ENCODE data around the gene EPS8L2.
"Not testable (repeated sequence)": the region's sequence is repeated elsewhere in the genome, so short reads cannot be mapped to it uniquely, and the experiment has no call there.

The EPS8L2 gene

DNA sequence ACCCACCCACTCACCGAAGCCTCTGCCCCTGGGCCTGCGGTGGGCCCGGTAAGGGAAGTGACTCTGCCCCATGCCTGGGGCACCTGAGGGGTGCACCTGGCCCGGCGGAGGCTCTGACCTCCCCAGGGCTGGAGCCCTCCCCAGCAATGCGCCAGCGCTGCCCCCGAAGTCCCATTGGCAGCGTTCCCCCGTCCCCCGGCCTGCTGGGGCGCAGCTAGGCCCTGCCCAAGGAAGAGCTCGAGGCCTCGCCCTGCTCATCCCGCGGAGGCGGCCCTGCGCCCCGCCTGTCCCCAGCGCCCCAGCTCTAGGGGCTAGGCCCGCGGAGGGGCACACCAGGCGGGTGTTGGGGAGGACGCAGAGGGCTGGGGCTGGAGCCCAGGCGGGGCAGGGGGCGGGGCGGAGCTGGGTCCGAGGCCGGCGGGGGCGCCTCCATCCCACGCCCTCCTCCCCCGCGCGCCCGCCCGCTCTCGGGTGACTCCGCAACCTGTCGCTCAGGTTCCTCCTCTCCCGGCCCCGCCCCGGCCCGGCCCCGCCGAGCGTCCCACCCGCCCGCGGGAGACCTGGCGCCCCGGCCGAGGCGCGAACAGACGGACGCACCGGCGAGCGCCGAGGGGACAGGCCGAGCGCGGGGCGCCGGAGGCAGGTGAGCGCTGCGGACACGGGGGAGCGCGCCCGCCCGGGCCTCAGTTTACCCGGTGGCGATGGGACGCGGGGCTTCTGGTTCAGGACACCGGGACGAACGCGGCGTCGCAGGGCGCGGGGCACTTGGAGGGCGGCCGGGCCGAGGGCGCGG, at the start of gene EPS8L2:
Gene EPS8L2 (plus strand): TSS at position 586 of the 793 bp plus-strand sequence. CDS start 3,177 bp downstream, outside the sequence.
- DNase-seq, result peak in 1 of 4 experiments; percentile 17

DNA sequence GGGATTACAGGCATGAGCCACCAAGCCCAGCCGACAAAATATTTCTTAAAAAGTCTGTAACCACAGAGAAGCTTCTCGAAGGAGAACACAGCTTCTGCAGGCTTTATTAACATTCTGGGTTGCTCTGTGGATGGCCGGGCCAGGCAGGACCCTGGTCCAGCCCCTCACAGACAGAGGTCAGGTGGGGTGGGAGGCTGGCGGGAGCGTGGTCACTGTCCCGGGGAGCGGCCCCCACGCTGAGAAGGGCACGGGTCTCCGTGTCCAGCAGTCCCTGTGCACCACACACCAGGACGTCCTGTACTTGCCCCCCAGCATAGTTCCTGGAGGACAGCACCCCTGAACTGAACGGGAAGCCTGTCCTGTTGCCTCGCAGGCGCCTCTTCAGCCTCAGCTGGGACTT, 49.6 kb upstream of the EPS8L2 start:
- no peak for DNase-seq

DNA sequence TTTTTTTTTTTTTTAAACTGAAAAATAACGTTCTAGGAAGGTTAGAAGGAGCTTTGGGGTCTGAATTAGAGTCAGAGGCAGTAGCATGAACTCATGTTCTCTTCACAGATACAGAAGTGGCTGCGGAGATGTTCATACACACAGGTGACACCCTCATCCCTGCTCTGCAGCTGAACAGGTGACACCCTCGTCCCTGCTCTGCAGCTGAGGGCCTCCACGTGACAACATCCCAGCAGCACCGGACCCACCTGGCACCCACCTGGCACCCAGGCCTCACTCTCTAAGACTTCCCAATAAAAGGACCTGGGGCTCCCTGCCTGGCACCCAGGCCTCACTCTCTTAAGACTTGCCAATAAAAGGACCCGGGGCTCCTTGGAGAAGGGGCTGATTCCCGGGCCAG, 49.2 kb upstream of the EPS8L2 start:
- no peak for DNase-seq

DNA sequence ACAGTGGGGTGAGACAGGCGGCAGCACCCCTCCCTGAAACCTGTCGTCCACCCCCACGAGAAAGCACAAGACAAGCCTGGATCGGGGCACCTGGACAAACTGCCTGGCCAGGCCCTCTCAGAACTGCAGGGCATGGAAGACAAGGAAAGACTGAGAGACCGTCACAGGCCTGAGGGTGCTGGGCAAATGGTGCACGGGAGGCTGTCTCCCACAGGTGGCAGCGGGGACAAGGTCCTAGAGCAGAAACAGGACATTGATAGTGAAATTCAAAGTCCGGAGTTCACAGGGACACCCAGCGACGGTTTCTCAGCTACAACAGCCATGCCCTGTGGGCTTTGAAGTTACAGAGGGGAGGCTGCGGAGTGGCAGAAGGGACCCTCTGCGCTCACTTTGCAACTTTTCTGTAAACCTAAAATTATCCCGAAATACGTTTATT, 48.3 kb upstream of the EPS8L2 start:
- no peak for DNase-seq

DNA sequence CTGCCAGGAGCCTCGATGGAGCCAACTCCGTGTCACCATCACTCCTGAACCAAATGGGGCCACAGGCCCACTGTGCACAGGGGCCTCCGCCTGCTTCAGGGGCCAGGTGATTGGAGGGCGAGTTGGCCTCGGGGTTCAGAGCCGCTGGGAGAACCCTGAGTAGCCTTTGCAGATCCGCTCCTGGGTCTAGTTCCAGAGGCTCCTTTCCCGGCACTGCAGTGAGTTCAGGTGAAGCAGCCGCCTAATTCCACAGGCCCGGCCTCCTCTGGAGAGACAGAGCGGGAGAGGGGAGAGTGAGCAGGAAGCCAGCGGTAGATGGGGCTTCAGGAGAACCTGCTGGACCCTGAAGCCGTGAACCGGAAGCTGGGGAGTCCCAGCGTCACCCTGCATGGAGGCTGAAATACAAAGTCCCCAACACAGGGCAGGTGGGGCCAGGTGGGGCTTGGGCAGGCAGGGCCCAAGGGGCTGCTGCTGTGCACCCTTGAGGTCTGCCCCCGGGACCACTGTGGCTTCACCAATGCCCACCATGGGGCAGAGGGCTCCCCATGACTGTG, 46.4 kb upstream of the EPS8L2 start:
- DNase-seq, result no peak

DNA sequence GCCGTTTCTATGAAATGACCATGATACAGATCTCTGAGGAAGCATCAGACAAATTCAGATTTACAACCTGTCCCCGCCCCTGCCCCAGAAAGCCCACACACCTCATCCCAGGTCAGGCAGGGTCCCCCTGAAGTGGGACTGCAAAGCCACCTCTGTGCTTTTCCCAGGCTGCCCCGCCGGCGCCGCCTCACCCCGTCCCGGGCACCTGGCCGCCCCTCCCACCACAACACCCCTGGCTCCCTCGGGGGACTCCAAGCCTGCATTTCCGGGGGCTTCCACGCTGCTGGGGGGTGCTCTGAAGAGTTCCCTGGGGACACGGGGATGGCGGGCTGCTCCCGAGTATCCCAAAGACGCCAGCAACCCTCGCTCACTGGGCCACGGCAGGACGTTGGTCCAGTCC, 45.8 kb upstream of the EPS8L2 start:
- DNase-seq, result no peak

DNA sequence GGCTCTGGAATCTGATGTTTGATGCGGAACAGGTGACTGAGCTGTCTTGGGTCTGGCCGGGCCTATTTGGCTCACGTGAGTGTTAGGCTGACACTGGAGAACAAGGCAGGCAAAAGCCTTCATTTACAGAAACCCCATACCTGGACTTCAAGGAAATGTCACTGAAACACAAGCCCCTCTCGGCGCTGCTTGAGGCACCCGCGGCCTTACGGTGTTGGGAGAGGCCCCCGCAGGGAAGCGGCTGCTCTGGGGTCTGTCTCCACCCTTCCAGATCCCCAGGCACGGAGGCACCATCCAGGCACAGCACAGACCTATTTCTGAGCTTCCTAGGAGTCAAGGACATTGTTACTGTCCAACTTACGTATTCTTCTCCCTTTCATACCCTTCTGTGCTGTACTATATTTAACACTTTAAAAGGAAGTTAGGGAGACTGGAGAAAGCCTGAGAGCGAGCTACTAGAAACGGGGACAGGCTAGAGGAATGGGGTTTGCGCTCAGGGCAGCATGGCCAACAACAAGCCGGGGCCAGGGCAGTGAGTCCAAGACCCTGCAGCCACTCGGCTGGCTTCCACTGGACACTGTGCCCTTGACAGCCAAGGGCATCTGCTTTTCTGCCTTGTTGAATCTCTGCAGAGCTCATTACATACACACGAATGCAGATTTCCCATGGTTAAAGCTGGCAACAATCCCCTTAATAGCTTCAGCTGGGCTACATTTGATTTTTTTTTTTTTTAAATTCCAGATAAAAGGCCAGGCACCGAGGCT, 45.2 kb upstream of the EPS8L2 start:
- no peak for DNase-seq

DNA sequence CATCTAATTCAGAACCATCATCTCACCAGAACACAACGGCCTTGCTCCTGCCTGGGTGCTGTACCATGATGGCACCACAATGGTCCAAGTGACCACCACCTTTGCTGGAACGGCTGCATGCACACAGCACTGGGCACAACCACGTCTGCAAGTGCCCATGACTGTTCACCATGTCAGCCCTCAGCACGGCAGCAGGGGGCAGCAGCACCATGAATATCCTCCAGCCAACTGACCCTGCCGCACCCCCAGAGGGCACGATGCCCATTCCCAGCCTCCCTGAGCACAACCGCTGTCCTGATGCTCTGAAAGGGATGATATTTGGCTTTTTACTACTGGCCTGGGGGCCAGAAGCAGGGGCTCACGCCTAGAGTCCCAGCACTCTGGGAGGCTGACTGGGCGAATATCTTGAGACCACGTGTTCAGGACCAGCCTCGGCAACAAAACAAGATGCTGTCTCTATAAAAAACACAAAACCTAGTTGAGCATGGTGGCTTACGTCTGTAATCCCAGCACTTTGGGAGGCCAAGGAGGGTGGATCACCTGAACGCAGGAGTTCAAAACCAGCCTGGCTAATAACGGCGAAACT, 43.2 kb upstream of the EPS8L2 start:
- DNase-seq, result peak in 2 of 4 experiments; percentile 11 to 16

DNA sequence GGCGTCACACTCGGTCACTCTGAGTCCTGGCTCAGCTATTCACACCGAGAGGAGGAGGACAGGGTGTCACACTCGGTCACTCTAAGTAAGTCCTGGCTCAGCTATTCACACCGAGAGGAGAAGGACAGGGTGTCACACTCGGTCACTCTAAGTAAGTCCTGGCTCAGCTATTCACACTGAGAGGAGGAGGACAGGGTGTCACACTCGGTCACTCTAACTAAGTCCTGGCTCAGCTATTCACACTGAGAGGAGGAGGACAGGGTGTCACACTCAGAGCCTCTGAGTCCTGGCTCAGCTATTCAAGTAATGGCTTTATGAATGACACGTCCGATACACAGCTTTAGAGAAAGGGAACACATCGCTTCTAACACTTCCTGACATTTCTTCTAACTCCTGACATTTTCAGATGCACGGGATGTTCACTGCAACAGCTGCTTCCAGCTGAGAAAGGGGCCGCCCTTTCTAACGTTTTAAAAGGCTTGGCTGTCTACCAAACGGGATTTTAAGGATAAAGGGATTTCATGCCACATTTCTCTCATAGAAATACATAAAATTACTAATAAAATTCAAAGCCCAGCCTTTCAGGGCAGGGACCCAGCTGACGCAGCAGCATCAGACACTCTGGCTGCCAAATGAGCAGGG, 40.8 kb upstream of the EPS8L2 start:
- DNase-seq, result no peak

DNA sequence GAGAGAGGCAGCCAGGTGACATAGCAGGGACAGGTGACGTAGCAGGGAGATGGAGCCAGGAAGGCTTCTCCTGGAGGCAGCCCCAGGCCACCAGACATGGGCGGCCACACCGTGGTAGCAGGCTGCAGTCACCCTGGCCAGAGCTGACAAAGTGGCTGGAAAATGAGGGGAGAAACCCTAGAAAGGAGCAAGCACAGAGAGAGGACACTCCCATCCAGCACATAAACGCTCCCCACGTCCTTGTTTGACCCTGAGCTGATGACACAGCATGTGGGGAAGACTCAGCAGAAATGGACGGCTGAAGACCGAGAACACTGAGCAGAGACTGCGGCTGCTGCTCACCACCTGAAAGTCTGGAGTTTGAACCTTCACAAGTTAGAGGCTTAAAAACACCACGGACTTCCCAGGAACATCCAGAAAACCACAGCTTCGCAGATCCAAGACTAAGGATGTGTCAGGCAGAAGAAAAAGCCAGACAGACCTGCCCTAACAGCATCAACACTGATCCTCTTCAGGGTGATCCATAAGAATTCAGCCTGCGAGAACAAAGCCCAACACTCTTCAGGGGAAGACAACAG, 40.2 kb upstream of the EPS8L2 start:
- DNase-seq, result no peak

DNA sequence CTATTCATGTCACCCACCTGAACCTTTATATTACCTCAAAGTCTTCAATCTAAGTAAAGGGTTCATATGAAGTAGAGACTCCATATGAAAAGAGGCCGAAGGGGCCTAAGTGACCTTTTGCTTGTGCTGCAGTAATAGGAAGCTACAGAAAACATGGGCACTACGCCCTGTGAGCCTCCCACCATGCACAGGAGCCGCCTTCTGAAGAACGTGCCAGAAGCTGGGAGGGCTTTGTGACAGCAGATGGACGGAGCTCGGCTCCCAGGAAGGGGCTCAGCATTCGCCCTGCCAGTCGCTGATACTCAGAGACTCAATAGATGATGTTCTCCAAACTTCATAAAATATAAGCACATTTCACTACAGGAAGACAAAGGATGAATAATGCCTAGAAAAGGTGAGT, 32.2 kb upstream of the EPS8L2 start:
- DNase-seq, result no peak

DNA sequence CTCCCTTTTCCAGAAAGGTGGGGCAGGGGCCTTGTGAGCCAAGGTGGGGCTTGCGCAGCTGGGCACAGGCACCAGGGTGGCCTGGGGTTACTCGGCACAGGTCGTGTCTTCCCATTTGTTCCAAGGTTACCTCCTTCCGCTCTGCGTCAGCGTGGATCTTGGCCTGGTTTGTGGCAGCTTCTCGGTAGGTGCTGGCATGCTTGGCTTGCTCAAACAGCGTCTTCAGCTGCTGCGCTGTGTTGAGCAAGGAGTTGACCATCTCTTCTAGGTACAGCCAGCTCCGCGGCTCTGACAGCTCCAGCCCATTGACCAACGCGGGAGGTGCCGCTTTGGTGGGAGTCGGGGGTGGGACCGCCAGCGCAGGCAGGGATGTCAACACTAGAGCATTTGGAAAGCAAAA, 31.6 kb upstream of the EPS8L2 start:
- DNase-seq, result no peak

DNA sequence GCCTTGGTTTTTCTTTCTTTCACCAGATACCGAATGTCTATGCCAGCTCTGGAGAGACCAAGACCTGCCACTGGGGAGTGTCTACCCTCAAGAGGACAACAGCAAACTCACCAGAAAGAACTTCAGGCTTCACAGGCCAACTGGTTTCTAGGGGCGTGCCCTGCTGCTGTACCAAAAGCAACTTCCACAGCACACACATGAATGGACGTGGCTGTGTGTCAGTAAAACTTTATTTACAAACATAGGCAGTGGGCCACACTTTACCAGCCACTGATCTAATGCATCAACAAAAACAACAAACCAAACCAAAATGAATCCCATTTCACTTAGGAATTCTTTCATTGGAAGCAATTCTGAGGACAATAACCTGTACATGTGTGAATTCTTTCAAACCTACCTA, 27.7 kb upstream of the EPS8L2 start:
- DNase-seq, result no peak

DNA sequence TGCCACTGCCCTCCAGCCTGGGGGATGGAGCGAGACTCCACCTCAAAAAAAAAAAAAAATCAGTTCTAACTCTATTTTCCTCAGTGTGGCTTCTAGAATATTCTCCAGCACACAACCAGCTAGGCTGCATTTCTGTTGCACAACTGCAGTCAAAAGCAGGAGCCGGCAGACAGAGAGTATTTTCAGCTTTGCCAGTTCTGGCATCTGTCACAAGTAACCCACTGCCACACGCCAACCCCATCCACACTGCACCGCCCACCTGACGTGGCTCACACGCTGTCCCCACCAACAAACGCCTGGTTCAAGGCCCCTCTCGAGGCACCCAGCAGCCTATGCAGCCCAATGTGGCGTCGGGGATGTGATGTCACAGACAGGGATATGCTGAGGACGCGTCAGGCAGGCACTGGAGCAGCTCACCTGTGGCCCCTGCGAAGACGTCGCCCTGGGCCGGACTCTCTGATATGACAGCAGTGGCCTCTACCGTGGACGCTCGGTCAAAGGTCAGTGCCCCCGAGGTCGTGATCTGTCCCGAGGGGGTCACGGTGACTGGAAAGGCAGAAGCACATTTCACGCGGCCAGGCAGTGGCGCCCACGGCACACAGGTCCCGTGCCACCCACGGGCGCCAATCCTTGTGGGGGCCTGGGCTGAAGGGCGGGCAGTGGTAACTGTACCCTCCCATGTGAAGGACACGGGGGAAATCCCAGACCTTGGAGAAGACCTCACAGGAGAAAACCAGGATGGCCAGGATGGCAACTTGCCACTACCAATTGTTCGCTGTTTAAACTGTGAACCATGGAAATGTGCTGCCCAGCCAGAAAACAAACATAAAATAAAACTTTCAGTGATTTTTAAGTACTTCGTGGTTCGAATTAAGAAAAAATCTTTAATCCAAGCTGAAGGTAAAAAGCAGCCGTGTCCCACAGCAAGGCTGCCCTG, 26.5 kb upstream of the EPS8L2 start:
- DNase-seq, result no peak

DNA sequence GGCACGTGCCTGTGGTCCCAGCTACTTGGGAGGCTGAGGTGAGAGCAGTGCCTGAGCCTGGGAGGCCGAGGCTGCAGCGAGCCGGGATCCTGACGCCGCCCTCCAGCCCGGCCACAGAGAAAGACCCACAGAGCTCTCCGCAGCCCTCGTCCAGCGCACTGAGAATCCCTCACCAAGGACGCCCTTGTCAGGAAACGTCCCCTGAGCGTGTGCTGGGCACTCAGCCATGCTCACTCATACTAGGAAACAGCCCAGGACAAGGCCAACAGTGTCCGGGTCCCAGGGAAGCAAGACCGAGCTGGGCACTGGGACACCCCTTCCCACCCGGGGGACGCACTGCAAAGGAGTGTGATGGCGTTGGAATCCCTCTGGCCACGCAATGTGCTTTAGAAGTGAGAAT, 25.6 kb upstream of the EPS8L2 start:
- DNase-seq, result no peak

DNA sequence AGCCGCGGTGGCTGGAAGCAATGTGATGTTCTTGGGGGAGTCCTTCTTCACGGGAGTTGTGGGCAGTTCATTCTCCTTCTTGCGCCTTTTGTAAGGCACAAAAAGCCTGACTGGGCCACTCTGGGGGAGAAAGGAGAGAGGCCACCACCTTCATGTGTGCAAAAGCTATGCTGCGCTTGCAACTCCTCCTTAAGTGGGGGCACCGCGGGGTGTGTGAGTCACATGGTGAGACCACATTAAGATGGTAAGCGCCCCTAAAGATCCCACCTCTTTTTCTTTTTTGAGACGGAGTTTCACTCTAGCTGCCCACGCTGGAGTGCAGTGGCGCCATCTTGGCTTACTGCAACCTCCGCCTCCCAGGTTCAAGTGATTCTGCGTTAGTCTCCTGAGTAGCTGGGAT, 25.1 kb upstream of the EPS8L2 start:
- no peak for DNase-seq

DNA sequence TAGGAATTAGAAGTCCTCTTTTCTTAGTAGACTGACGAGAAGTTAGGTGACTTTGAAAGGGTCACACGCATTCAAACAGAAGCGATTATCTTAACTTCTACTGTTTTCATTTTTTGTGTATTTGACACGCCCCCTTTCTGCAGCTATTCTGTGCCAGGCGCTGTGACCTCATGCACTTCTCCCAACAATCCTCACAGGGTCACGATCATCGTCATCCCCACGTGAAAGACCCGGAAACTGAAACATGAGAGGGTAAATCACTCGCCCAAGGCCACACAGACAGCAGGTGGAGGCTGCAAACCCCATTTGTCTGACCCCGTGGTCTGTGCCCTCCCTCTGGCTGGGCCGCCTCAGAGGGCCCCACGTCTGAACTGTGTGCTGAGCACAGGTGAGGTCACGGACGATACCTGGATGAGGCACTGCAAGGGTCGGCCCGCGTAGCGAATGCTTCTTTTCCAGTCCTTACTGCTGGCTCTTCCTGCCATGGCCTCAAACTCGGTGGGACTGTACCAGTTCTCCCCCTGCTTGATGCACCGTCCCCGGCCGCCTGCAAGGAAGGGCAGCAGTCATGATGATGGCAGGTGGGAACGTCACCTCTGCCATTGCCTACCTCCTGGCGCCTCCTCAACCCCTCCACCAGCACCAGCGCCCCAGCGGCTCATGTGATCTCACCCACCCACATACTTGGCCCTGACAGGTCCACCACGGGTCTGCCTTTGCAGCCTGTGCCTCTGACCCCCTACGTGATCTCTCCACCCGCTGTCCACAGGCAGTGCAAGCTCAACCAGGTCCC, 19.4 kb upstream of the EPS8L2 start:
- no peak for DNase-seq

DNA sequence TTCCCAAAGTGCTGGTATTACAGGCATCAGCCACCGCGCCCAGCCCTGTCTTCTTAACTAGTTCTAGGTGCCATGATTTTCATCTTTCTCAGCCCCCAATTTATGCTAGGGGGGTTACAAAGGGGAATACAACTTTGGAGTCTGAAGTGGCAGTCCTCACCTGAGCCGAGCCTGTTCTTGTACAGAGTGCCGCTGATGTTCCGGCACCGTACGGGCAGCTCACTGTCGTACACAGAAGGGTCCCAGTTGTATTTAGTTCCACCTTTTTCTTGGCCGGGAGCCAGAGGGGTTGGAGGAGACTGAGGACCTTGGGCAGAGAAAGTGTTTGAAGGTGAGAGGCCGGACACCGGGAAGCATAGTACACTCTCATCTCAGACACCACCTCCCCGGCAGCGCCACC, 18.3 kb upstream of the EPS8L2 start:
- DNase-seq, result no peak

DNA sequence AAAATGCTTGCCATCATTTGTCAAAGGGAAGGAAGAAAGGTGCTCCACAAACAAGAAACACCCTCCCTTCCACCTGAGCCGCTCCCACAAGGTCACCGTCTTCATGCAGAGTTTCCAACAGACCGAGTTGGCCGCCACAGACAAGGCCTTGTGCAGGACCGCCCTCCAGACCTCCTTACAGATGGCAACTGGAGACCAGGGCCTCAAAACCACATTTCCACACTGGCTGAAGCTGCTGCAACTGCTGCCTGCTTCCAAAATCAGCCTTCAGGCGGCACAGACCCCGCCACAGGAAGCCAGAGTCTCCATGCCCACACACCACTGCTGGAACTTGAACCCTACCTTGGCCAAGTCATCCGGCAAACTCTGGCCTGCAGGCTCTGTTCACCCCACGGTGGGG, 17.4 kb upstream of the EPS8L2 start:
- no peak for DNase-seq

DNA sequence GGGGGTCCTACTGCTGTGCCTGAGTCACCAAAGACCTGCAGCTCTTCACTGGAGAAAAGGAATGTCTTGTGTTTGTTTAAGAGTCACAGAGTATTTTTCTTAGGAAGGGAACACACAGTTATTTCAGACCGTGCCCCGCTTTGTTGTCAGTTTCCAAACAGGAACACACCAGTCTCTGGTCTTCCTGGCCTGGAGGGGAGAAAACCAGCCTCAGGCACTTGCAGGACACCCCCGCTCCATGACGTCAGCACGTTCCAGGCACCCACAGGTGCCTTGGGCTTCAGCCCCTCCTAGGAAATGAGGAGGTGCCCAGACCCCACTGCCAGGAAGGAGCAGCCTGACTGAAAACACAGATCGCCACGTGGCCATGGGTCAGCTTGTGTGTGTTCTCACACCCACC, 16.4 kb upstream of the EPS8L2 start:
- no peak for DNase-seq

DNA sequence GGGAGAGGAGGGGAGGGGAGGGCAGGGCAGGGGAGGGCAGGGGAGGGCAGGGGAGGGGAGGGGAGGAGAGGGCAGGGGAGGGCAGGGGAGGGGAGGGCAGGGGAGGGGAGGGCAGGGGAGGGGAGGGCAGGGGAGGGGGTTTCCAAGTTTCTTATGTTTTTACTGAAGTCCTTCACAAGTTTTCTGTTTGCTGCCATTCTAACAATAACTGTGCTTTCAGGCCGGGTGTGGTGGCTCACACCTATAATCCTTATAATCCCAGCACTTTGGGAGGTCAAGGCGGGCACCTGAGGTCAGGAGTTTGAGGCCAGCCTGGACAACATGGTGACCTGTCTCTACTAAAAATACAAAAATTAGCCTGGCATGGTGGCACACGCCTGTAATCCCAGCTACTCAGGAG, 15.8 kb upstream of the EPS8L2 start:
- not testable (repeated sequence) for DNase-seq
